HG03108 (cell line): ENCODE results near the gene CCDC57.

ENCODE experiments used
- ATAC-seq: cut with Tn5 transposase; IDR thresholded peaks from one replicate; pipeline ENCODE4 v1.9.1; 2021; ENCODE audit warnings: moderate library complexity; ENCODE audit not compliant: unreplicated experiment

Gene CCDC57

DNA sequence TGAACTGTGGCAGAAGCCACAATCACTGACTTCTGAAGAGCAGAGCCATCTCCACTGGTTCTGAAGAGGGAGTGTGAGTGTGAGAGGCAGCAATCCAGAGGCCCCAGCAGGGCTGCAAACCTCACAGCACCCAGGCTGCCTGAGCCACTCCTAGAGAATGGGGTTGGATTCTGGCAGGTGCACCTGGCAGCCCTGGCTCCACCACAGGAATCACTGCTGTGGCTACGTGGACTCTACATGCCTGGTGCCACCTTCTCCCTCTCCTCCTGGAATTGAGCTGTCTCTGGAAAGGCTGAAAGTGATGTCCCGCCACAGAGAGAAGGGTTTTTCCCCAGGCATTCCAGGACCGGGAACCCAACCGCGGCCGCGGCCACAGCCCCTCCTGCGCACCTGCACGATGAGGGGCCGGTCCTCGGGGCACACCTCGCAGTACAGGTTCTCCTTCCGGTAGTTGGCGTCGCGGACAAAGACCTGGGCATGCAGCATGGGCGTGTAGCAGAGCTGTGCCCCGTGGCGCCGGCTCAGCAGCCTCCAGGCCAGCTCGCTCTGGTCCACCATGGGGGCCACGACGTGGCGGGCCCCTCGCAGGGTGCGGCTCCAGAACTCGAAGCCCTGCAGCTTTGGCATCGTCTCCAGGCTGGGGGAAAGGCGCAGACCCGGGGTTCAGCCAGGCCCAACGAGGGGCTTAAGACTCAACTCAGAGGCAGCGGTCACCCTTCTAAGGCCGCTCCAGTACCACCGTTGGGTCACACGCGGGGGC, 148.0 kb downstream of the CCDC57 start:
- no peak for ATAC-seq

DNA sequence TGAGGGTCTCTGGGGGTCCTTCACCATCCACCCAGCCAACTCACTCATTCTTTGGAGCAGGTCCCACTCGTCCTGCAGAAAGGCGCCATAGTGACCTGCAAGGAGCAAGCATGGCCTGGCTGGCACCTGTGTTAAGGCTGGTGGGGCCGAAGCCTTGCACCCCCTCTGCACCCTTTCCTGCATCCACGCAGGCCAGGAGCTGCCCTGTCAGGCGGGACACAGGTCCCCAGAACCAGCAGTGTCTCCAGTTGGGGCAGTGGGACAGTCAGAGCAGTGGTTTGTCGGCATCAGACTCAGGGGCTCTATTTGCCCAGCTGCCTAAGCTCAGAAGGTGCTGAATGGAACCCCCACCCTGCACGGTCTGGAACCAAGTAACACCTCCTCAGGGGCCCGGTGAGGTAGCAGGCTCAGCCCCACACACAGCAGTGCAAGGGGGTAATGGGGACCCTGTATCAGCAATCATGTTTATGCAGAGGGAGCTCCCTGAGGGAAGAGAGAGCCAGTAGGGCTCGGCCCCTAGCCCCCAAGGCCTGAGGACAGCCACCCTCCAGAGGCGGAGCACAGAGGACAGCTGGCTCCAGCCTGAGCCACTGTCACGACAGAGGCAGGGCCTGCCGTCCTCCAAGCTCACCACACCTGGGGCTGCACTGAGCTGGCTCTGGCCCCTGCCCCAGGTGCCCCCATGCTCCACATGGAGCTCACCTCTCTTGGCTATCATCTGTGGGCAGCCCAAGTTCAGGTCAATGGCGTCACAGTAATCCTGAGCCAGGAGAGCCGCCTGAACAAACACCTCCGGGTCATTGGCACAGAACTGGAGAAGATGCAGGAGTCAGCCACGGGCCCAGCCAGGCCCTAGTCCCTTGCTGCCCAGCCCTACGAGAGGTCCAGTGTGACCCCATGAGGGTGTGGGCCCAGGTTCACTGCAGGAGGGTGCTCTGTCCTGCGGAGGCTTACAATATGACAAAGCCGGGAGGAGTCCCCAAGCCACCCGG, 148.9 kb downstream of the CCDC57 start:
- ATAC-seq: no peak

DNA sequence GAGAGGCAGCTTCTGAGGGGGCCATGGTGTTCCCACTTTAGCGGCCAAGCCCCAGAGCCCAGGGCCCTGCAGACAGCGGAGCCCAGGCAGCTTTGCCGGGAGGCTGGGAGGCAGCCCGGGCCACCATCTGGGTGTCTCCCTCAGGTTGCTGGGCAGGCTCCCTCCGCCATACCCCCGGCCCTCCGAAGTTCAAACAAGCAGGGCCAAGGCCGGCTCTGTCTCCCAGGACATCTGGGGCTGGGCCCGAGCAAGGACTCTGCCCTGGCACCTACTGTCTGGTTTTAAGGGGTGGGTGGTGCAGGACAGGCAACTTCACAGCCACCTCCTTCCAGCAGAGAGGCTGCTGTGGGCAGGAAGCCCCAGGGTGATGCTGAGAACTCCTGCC, 149.7 kb downstream of the CCDC57 start:
- no peak for ATAC-seq

DNA sequence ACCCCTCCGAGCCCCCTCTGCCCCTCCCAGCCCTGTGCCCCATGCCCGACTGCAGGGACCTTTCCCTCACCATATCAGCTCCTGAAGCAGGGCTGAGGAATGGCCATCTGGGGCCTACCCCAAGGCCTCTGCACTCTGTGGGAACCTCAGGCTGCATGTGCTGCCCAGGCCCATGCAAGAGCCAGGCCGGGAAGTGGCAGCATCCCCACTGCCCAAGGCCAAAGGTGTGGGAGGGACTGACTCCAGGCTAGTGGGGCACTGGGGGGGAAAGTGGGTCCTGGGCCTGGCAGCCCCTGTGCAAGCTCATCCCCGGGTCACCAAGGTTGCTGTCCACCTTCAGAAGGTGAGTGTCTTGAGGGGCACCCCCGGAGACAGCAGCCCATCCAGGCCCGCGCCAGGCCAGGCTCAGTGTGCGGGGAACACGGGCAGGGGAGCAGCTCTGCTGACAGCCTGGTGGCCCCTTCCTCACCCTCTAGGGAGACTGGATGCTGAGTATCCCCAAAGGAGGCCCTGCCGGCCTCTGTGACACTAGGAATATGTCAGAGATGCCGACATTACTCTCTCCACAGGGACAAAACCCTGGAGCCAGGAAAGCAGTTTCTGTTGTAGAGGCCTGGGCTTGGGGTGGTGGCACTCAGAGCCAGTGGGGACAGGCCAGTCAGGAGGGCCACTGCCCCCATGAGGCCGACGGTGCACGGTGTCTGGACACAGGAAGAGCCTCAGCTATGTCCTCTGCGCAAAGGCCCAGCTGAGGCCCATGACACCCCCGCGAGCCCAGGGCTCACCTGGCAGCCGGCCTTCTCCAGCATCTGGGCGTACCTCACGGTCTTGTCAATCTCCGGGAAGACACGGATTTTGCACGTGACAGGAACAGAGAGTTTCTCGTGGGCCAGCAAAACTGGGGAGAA, 150.3 kb downstream of the CCDC57 start:
- no peak for ATAC-seq

DNA sequence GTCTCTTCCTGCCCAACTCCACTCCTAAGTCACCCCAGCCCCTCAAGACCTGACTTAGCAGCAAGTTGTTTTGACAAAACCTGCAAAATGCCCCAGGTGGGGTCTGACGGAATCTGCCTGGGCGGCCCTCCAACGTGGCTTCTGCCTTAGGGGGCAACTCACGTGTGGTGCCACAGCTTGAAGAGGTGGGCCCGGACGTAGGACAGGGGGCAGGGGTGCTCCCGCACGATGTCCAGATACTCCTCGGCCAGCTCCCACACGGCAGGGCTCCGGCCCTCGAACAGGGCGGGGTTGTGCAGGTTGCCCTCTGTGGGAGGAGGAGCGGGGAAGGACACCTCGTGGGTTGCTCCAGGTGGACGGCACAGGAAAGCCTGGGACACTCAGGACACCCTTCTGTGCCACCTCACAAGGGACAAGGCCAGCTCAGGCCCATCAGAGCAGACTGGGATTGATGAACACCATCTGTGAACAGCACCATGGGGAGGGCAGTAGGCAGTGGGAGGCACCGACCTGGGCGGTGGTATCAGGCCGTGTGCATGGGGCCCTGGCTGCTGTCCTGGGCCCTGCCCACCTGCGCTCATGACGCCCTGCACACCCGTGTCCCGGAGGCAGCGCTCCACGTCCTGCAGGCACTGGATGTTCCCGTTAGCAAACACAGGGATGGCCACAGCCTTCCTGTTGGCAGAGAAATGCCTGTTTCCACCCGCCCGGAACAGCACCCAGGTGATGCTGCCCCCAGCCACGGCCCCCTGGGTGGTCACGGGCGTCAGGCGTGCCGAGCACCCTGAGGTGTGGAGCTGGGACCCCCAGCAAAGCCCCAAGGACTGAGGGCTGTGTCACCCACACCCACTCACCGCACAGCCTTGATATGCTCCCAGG, 151.4 kb downstream of the CCDC57 start:
- ATAC-seq: no peak

DNA sequence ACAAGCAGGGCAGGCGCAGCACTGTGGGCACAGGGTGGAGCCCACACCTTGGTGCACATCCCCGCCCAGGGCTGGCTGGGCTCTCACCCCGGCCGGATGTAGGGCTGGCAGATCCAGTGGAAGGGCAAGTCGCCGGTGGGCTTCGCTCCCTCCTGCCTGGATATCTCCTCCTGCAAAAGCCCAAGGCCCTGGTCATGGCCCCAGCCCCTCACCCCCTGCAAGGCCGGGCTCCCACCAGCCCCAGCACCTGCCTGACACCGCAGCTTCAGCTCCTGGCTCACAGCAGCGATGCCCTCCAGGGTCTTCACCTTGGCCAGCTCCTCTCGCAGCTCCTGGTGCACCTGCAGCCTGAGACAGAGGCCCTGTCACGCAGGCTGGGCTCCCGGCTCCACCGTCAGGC, 152.0 kb downstream of the CCDC57 start:
- no peak for ATAC-seq

DNA sequence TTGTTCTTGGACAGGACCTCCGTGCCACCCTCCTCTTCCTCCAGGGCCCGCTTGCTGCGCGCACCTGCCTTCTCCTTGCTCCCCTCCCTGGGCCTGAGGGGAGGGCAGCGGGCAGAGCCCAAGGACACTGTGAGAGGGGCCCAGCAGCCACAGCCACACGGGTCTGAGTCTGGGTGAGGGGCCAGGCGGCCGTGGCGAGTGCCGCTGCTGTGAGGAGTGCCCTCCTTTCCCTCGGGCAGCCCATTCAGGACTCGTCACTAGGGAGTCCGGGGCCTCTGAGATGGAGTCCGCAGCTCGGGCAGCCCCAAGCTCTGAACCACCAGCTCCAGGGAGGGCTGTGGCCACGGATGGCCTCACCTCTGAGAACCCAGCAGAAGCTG, 152.7 kb downstream of the CCDC57 start:
- no peak for ATAC-seq

DNA sequence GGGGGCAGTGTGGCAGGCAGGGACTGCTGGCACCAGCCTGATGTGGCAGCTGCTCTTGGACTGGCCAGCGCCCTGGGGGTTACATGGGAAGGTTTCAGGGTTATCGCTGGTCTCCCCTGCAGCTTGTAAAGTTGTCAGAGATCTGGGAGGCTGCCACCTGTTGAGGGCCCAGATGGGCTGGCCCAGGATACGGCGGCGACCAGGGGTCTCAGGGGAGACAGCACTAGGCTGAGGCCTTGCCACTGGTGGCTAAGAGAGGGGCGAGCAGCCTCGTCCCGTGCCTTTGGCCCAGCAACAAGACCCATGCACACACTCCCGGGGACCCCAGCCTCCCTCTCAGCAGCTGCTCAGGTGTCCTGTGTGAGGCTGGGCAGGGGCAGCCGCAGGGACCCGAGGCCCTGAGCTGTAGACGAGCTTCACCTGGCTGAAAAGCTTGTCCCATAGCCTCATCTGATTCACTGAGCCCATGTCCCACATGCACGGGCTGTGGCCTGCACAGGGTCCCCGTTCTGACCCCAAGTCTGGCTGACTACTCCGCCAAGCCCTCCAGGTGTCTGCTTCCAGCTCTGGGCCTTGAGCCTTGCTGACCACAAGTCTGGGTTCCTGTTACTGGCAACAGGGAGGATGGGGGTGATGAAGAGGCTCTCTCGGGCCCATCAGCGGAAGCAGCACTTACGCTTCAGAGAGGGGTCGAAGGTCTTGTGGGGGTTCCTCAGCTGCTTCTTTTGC, 153.2 kb downstream of the CCDC57 start:
- no peak for ATAC-seq

DNA sequence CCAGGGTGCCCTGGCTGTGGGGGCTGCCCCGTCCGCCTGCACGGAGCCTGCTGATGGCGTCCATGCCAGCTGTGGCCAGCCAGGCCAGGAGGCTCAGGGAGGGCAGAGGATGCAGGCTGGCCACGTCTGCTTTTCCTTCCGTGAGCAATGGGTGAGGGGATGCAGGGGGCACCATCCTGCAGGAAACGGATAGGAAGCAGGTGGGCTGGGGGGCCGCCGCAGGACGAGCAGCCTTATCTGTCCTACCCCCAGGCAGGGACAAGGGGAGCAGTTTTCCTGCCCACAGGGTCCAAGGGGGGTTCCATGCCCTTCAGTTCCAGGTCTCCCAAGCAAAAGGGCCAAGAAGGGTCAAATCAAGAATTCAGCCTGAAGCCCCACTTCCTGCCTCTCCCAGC, 153.8 kb downstream of the CCDC57 start:
- no peak for ATAC-seq

DNA sequence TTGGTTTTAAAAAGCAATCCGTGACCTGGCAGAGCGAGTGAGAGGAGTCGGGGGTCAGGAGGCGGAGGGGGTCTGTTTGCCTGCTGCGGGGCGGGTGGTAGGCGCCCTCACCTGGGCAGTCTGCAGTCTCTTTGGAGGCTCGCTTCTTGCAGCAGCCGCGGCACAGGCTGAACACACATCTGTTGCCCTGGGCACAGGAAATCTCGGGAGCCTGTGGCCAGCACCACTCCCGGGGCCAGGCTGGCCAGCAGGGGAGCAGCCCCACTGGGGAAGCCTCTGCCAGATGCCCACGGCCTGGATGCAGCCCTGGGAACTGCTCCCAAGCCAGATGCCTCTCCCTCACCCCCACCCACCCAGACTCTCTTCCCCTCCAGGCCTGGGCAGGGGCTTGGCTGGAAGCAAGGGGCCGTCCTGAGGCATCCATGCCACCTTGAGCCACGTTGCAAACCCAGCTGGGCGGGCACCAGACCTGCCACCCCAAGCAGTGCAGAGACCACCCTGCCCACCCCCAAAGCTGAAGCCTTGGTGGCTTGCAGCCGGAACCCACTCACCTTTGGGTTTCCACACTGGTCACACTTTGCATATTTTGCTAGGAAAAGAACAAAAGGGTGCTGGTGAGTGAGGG, 154.3 kb downstream of the CCDC57 start:
- no peak for ATAC-seq

DNA sequence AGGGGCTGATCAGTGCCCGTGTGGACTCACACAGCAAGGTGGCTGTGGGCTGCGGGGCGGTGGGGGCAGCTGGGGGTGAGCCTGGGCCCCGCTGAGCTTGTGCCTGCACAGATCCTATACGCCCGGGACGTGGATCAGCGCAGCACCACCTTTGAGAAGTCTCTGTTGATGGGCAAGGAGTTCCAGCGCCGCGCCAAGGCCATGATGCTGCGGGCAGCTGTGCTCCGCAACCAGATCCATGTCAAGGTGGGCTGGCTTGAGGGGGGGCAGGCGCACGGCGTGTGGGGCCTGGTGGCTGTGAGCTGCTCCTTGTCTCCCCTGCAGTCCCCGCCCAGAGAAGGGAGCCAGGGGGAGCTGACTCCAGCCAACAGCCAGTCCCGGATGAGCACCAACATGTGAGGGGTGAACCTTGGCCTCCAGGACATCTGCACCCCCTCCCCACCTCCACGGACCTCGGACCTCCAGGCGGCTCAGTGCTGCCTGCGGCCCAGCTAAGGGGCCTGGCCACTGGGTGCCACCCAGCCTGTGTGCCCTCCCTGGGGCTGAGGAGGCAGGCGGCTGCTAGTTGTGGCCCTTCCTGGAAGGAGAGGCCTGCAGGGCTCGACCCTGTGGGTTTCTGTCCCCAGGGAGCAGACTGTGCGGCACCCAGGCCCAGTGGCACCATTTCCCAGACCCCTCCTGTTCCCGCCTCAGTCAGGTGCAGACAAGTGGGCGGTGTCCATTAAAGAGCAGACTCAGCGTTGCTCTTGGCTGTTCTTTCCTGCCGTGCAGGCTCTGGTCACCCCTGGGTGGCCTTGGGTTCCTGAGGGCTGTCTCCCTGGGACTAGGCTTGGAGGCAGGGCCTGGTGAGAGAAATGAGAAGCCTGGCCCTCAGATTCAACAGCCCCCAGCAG, 155.7 kb downstream of the CCDC57 start:
- ATAC-seq: no peak

DNA sequence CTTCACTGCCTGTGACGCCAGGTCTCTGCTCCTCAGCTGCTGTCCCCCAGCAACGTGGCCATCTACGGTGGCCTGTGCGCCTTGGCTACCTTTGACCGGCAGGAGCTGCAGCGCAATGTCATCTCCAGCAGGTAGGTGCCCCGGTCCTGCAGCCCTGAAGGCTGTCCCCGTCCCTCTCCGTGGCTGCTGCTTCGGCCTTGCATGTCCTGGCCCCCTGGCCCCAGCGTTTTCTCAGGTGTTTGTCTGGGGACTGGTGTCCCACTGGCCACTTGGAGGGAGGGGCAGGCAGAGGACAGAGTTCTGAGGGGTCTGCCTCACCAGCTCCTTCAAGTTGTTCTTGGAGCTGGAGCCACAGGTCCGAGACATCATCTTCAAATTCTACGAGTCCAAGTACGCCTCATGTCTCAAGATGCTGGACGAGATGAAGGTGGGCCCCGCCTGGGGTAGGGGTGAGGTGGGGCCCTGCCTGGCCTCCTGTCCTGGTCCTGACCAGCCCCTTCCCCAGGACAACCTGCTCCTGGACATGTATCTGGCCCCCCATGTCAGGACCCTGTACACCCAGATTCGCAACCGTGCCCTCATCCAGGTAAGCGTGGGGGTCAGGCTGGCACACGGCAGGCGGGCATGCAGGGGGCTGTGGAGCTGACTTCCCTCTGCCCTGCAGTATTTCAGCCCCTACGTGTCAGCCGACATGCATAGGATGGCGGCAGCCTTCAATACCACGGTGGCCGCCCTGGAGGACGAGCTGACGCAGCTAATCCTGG, 156.5 kb downstream of the CCDC57 start:
- no peak for ATAC-seq

DNA sequence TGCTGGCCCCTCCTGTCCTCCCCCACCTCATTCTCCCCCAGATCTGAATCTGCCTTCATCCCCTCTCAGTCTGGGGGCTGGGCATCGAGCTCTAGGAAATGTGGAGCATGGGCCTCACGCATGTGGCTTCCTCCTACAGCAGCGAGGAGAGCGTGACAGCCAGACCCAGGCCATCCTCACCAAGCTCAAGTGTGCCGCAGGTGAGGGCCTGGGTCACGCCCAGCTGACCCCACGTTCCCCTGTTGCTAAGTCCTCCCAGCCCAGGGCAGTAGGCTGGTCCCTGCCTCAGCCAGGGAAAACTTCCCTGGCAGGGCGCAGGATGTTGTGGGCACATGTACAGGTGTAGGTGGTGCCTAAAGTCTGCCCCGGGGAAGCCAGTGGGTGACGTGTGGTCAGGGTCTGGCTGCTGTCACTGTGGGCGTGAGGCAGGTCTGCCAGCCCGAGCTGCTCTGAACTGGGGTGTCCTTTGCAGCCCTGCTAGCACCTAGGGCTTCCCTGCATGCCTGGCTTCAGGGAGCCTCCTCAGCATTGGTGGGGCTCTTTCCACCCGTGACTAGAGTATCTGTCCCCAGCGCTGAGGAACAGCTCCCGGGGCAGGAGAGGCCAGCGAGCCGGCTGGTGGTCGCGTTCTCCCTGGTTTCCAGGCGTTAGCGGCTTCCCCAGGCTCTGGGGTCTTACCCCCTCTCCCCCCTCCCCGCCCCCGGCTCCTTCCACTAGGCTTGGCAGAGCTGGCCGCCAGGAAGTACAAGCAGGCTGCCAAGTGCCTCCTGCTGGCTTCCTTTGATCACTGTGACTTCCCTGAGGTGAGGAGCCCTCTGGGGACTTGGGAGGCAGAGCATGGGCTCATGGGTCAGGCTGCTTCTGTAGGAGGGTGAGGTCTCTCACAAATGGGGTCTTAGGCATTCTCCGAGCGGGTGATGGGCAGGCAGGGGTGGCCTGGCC, 157.3 kb downstream of the CCDC57 start:
- ATAC-seq: no peak

DNA sequence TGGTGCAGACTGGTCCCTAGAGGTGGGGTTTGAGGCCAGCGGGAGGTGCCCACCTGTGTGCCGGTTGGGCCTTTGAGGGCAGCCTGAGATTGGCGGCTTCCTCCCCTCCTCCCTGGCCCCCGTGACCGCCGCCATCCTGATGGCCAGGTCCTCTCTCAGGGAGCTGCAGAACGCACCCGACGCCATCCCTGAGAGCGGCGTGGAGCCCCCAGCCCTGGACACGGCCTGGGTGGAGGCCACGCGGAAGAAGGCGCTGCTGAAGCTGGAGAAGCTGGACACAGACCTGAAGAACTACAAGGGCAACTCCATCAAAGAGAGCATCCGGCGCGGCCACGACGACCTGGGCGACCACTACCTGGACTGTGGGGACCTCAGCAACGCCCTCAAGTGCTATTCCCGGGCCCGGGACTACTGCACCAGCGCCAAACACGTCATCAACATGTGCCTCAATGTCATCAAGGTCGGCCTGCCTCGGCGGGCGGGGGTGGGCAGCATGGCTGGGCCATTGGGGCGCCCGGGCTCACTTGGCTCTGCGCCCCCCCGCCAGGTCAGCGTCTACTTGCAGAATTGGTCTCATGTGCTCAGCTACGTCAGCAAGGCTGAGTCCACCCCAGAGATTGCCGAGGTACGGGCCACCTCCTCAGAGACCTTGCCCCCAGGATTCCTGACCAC, 158.2 kb downstream of the CCDC57 start:
- no peak for ATAC-seq

DNA sequence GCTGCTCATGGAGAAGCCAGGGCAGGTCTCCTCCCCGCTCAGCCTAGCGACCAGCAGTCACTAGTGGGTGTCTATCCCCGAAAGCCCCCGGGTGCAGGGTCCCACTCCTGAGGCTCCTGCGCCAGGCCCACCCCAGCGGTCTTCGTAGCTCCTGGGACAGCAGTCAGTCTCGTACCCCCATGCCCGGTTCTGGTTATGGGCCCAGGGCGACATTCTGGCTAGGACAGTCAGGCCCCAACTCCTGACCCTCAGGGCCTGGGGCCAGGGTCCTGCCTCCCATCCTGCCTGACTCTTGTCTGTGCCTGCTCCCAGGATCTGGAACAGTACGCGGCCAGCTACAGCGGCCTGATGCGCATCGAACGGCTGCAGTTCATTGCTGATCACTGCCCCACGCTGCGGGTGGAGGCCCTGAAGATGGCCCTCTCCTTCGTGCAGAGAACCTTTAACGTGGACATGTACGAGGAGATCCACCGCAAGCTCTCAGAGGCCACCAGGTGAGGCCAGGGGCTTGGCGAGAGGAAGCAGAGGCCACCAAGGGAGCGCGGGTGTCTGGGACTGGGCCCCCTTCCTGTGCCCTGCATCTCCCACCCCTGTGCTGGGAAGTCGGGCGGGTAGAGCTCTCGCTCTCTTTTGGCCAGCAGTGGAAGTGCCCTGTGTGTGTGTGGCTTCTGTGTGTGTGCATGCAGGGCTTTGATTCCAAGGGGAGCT, 158.9 kb downstream of the CCDC57 start:
- ATAC-seq: no peak
